VCaP (cell line): Measurements from ENCODE around the gene TOMM40.
"Not testable (repeated sequence)": the region's sequence is repeated elsewhere in the genome, so short reads cannot be mapped to it uniquely, and the experiment has no call there.

ENCODE experiments used
- H3K27ac ChIP-seq: fragments of 450-650 bp; 2 replicates; pipeline ENCODE4 v1.5.1; 2017
- CTCF ChIP-seq: fragments of 450-650 bp; conservative IDR thresholded peaks from 2 replicates; pipeline ENCODE4 v1.5.1; 2017; ENCODE audit warnings: mild to moderate bottlenecking, moderate library complexity

Gene TOMM40

GRCh38 chr19:44924243-44924725 lies 33.2 kb downstream of the TOMM40 start:
- no peak overlapping the region for H3K27ac ChIP-seq

GRCh38 chr19:44925114-44925891 lies 34.2 kb downstream of the TOMM40 start:
- TF ChIP-seq CTCF = no peak
- no peak overlapping the region for H3K27ac ChIP-seq

More at GRCh38 chr19:44924243-44924725, 33.2 kb downstream of the TOMM40 start:
- no peak for TF ChIP-seq CTCF

DNA sequence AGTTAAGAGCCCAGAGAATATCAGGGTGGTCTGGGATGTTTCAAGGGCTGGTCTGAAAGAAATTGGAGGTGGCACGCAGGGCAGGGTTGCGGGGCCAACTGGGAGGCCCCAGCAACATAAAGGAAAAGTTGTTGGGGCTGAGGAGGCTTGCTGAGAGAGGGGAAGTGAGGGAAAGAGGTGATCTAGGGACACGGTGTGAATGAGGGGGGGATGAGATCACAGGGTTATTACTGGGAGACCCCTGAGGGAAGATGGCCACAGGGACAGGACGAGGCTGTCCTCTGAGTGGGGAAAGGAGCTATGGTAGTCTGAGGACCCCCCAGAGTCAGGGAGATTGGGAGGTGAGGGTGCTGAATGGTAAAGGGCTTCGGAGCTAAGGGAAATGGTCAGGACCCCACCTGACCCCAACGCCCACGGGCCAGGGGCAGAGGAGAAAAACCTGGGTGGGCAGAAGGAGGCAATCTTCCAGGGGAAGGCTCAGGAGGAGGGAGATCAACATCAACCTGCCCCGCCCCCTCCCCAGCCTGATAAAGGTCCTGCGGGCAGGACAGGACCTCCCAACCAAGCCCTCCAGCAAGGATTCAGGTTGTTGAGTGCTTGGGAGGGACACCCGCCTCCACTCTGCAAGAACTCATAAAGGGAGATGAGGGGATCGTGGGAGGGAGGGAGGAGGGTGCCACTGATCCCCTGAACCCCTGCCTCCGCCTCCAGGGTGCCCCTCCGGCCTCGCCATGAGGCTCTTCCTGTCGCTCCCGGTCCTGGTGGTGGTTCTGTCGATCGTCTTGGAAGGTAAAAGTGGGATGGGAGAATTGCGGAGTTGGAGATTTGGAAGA lies 35.4 kb downstream of the TOMM40 start:
- not testable (repeated sequence) for H3K27ac ChIP-seq

DNA sequence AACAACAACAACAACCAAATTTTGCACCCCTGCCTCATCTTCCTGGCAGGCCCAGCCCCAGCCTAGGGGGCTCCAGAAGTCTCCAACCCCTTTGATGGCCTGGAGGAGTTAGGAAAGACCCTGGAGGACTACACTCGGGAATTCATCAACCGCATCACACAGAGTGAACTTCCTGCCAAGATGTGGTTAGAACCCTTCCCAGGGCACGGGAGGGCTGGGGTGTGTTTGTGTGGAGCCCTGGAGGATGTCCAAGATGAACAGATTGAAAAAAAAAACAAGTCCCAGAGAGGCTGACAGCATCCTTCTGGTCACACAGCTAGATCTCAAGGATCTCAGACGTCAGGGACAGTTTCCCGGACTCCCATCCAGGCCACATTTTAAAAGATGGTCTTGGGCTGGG lies 36.7 kb downstream of the TOMM40 start:
- no peak overlapping the region for H3K27ac ChIP-seq
- no peak for TF ChIP-seq CTCF

DNA sequence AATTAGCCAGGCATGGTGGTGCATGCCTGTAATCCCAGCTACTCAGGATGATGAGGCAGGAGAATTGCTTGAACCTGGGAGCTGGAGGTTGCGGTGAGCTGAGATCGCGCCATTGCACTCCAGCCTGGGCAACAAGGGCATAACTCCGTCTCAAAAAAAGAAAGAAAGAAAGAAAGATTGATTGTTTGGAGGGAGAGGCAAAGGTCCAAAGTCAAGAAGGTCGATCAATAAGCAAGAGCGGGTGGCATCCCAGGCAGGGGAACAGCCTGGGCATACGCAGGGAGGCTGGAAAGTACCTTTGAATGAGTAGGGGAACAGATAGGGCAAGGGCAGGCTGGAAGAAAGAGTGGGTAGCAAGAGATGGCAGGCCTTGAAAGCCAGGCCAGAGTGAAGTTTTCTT lies 39.0 kb downstream of the TOMM40 start:
- no peak for TF ChIP-seq CTCF
- H3K27ac ChIP-seq = no peak overlapping the region

- no peak overlapping the region for H3K27ac ChIP-seq
- TF ChIP-seq CTCF = no peak
Observed at GRCh38 chr19:44931541-44931940, 40.5 kb downstream of the TOMM40 start.

DNA sequence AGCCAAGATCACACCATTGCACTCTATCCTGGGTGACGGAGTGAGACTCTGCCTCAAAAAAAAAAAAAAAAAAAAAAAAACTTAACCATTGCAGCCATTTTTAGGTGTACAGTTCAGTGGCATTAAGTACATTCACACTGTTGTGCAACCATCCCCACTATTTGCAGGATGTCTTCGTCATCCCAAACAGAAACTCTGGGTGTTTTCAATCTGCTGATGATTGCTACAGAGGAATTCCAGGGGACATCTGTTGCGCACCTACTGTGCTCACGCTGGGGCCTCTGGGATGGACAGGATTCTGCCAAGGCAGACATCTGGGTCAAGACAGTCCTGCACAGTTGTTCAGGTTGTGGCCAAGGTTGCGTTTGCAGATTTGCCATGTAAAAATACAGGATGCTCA lies 48.6 kb downstream of the TOMM40 start:
- no peak overlapping the region for H3K27ac ChIP-seq
- no peak for TF ChIP-seq CTCF
